Coronary artery (tissue), 2 donors: ENCODE data around the gene CCDC102B.

Experiments used
- DNase-seq: peaks from one replicate; pipeline ENCODE4 v3.0.0-alpha.2; 2017; ENCODE audit warnings: low spot score
- H3K27ac ChIP-seq, 2 donors: fragments of 200-600 bp; sonication (generic); one replicate each; pipeline ENCODE4 v1.5.1; 2016 to 2019
- H3K4me3 ChIP-seq: fragments of 200-600 bp; sonication (generic); 2 replicates; pipeline ENCODE4 v1.5.1; 2016; ENCODE audit warnings: mild to moderate bottlenecking, moderate library complexity
- TF ChIP-seq, protein P1 (sequence below): fragments of 200-600 bp; sonication (generic); IDR thresholded peaks from one replicate; pipeline ENCODE4 v1.5.1; 2019; ENCODE audit warnings: antibody characterized with exemption

The CCDC102B gene

DNA sequence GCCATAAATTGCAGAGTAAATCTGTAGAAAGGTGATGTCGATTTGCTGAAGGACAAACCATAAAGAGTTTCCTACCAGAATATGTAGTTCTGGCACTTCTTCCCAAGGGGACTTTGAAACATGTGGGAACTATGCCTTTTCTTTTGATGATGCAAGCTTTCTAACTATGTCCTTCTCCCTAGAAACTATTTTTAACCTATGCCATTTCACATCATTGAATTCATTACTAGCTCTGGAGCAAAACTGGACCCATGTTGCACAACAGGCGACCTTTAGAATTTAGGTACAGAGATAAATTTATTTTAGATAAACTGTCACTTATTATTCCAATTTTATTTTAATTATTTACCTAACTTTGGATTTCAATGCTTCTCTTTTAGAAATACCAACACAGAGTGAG, 186.5 kb downstream of the CCDC102B start:
- TF ChIP-seq, protein P1, sequence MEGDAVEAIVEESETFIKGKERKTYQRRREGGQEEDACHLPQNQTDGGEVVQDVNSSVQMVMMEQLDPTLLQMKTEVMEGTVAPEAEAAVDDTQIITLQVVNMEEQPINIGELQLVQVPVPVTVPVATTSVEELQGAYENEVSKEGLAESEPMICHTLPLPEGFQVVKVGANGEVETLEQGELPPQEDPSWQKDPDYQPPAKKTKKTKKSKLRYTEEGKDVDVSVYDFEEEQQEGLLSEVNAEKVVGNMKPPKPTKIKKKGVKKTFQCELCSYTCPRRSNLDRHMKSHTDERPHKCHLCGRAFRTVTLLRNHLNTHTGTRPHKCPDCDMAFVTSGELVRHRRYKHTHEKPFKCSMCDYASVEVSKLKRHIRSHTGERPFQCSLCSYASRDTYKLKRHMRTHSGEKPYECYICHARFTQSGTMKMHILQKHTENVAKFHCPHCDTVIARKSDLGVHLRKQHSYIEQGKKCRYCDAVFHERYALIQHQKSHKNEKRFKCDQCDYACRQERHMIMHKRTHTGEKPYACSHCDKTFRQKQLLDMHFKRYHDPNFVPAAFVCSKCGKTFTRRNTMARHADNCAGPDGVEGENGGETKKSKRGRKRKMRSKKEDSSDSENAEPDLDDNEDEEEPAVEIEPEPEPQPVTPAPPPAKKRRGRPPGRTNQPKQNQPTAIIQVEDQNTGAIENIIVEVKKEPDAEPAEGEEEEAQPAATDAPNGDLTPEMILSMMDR = no peak
- DNase-seq = no peak

DNA sequence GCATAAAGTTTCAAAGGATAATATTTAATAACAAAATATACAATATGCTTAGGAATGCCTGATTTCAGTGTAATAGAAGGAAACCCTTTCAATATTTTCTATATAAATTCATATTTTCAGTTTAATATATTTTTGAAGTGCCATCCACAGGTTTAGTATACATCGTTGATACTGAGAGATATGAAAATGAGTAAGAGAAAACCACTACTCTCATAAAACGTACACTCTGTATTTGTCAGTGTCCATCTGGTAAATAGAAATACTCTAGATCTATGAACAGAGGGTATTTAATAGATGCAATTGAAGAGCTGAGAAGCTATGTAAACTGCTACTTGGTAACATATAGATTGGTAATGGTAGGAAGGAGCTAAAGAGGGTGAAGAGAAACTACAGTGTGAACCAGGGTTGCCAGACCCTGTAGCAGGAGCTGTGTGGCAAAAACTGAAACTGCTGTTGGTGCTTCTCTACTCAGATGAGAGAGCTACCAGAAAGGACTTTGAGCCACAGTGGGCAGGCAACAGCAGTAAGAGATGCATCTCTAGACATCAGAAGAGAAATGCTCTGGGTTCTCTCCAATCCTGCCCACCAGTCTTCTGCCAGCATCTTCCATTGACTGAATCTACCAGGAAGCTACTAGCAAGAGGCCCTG, 187.4 kb downstream of the CCDC102B start:
- Histone ChIP-seq H3K4me3 (no peak overlapping the region), H3K27ac (no peak overlapping the region)
- no peak for DNase-seq
- TF ChIP-seq, protein P1 = no peak

More for the DNA sequence above, 186.5 kb downstream of the CCDC102B start:
- no peak overlapping the region for H3K4me3 ChIP-seq
- no peak overlapping the region for H3K27ac ChIP-seq

DNA sequence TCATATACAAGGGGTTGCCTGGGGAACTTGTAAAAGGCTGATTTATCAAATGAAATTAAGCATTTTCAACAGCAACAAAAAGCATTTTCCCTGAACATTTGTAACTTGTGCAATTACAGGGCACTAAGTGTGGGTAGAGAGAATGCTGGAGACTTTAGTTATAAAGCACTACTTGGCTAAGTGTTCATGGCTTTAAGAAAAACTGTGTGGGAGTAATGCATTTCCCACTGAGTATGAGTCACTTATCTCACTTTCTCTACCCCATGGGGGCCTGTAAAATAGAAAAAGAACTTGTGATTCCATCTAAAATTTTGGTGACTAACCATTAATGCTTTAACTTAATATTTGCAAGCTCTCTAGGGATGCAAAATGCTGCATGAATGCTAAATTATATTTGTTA, 193.4 kb downstream of the CCDC102B start:
- Histone ChIP-seq H3K4me3 (no peak overlapping the region), H3K27ac (no peak overlapping the region)
- no peak for DNase-seq
- TF ChIP-seq, protein P1 = no peak

DNA sequence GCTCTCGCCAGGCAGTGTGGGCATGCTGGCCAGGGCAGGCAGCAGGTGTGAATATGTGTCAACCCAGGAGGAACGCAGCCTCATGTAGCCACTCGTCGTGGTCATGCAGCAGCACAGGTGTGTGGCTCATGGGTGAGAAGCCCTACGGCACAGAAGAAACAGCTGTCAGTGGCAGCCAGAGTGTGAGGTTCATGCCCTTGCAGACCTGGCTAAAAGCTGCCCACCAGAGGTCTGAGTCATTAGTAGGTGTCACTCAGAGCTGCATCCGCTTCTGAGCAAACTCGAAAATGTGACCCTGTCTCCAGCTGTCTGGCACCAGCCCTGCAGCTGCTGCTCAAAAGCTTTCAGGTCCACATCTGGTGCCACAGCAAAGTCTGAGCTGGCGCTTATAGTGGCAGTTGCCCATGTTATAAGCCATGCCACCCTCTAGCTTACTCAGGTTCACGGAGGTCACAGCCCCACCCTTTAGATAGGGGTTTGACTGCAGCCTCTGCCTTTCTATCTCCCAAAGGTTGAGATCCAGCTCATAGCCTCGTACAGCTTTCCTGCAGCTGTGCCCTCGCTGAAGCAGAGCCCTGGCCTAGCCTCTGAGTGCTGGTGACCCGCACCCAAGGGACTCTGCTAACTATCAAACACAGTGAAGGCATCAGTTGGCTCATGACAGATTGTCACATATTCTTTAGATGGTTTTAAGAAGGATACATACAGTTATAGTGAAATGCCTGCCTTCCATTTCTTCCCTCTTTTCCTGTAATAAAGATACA, 195.0 kb downstream of the CCDC102B start:
- TF ChIP-seq, protein P1 = no peak
- Histone ChIP-seq H3K27ac (no peak overlapping the region), H3K4me3 (no peak overlapping the region)
- no peak for DNase-seq

DNA sequence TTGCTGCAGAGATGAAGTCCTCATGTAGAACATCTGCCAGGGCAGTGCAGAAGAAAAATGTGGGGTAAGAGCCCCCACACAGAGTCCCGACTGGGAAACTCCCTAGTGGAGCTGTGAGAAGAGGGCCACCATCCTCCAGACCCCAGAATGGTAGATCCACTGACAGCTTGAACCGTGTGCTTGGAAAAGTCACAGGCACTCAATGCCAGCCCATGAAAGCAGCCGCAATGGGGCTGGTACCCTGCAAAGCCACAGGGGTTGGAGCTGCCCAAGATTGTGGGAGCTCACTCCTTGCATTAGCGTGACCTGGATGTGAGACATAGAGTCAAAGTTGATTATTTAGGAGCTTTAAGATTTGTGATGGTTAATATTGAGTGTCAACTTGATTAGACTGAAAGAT, 197.8 kb downstream of the CCDC102B start:
- H3K27ac ChIP-seq = no peak overlapping the region
- no peak for DNase-seq
- TF ChIP-seq, protein P1 = no peak
- H3K4me3 ChIP-seq = no peak overlapping the region

DNA sequence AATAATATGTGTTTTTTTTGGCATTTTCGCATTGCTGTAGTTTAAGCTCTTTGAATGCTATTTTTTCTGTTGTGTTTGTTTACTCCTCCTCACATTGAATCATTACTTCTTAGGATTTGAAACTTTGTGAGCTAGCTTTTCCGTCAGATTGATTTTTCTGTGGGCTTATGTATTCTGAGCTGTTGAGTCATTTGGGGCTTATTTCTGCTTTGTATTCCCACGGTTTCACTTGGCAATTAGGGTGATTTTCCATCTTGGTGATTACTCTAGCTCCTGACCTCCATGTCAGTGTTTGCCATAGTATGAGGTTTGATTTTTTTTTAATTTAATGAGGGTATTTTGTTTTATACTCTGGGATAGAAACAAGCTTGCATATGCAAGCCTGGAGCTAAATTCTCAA, 200.0 kb downstream of the CCDC102B start:
- H3K27ac ChIP-seq = no peak overlapping the region
- no peak overlapping the region for H3K4me3 ChIP-seq
- DNase-seq = no peak
- TF ChIP-seq, protein P1 = no peak

DNA sequence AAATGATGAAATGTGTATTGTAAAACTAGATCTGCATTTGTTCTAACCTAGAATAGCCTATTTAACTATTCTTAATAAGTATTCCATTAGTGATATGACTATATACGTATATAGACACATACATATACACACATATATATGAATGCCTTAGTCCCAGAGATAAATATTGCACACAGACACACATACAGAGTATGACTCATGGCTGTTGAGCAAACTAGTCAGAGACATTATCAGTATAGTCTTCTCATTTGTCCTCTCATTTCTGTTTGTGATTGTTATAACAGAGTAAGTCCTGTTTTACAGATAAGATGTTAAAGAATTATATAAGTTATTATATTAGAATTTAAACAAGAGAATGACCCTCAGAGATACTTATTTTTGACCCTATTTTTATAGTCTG, 202.5 kb downstream of the CCDC102B start:
- H3K4me3 ChIP-seq = no peak overlapping the region
- no peak for DNase-seq
- TF ChIP-seq, protein P1 = no peak
- no peak overlapping the region for H3K27ac ChIP-seq
